HG03103 (cell line): Measurements from ENCODE around the gene CHRM5.

Experiments
- ATAC-seq: cut with Tn5 transposase; IDR thresholded peaks from one replicate; pipeline ENCODE4 v1.9.1; 2021; ENCODE audit warnings: low read depth; ENCODE audit not compliant: unreplicated experiment

CHRM5 gene

GRCh38 chr15:34078900-34079299 lies 110.6 kb downstream of the CHRM5 start:
- ATAC-seq, result no peak

- ATAC-seq, result no peak
These were observed 111.6 kb downstream of the CHRM5 start for GRCh38 chr15:34079904-34080303.

GRCh38 chr15:34084086-34084485 lies 115.8 kb downstream of the CHRM5 start:
- no peak for ATAC-seq

DNA sequence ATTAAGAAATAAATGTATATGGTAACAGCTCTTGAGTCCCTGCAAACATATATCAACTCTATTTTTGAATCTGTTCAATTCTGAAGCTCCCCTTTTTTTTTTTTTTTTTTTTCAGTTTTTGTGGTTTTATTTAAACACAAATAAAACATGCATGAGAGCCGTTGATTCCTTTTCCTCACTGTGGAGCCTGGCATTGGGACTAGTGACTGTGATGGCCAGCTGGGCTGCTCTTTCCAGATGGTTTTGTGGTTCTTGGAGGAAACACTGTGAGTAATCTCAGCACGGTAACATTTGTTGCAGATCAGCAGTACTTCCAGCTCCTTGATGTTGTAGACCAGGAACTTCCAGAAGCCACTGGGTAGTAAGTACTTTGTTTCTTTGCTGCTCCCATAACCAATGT lies 117.4 kb downstream of the CHRM5 start:
- no peak for ATAC-seq

DNA sequence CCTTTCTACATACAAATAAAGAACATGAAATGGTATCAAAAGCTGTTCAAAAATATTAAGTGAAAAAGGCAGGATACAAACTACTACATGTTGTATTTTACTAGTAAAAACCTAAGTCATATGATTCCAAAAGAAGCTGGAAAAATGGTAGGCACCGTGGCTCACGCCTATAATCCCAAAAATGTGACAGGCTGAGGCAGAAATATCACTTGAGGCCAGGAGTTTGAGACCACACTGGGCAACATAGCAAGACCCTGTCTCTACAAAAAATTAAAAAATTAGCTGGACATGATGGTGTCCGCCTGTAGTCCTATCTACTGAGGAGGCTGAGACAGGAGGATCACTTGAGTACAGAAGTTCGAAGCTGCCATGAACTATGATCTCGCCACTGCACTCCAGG lies 131.6 kb downstream of the CHRM5 start:
- no peak for ATAC-seq

GRCh38 chr15:34101366-34102174 lies 133.3 kb downstream of the CHRM5 start, which contains the start of the genes EMC7 and PGBD4:
Gene EMC7, minus strand, starts transcription at chr15:34101862. Its CDS starts 23 bp downstream, at chr15:34101839.
Gene PGBD4, plus strand, starts transcription at chr15:34102083. Its CDS starts 449 bp downstream, at chr15:34102532.
- ATAC-seq, result peak; percentile 95

DNA sequence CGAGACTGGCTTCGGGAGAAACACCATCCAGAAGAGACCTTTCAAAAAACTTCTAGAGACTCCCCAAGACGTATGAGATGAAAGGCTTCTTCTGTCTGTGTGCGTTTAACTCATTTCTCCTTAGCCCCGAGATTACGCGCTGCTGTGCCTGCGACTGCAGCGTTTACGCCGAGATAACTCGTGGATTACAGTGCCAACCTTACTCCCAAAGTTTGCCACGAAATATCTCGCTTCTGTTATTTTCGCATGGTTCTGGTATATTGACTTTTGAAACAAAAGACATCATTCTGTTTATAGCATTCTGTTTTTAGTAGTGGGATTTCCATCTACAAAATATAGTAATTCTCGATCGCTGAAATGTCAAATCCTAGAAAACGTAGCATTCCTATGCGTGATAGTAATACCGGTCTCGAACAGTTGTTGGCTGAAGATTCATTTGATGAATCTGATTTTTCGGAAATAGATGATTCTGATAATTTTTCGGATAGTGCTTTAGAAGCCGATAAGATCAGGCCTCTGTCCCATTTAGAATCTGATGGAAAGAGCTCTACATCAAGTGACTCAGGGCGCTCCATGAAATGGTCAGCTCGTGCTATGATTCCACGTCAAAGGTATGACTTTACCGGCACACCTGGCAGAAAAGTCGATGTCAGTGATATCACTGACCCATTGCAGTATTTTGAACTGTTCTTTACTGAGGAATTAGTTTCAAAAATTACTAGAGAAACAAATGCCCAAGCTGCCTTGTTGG lies 134.1 kb downstream of the CHRM5 start:
- peak; percentile 1 for ATAC-seq

GRCh38 chr15:34106423-34106822 lies 138.1 kb downstream of the CHRM5 start:
- ATAC-seq, result no peak

- ATAC-seq, result no peak
These were observed 139.0 kb downstream of the CHRM5 start for GRCh38 chr15:34107315-34107714.

DNA sequence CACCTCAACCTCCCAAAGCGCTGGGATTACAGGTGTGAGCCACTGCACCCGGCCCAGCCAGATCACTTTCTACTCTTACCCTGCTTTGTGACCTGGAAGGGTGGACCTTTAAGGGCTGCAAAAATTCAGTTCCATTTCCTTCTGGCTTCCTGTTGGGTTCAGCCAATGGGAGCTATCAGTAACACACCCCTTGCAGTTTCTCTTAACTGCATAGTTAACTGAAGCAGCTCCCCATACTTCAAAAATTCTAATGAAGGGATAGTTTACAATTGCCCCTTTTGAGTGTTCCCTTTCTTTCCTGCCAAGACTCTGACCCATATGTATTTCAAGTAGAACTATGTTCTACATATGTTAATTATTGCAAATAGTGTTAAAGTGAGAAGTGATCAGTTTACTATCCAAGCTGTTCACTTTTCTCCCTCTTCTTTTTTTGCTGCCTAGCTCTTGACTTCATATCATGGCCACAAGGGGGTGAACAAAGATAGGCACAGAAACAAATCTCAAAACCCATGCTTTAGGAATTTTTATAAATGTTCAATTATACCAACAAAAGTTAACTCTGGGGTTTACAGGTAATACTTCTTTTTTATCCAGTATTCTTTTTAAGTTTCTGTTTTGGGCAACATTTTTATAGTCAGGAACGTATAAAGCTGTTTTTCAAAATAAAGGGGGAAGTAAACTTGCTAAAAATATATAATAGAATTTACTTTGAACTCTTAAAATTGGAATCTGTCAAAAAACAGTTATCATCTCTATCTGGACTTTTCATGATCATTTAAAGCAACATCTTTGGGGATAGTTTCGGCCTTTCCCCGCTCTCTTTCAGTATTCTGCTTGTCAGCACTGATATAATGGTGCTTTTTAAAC lies 141.7 kb downstream of the CHRM5 start:
- no peak for ATAC-seq

GRCh38 chr15:34111488-34111887 lies 143.2 kb downstream of the CHRM5 start:
- no peak for ATAC-seq

DNA sequence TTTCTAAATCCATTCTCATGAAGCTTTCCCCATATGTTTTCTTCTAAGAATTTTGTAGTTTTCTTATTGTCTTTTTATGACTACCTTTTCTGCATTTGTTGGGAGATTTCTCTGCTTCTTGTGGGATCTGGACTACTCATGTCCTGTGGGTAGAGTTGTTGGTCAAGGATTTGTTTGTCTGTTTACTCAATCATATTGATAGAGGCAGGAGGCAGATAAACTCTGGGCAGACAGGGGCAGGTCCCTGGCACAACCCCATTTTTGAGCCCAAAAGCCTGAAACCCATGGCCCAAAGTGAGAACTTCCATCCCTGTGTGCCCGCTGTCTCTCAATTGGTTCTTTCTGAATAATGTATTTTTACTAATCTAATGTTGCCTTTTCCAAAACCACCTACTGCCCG lies 145.9 kb downstream of the CHRM5 start:
- ATAC-seq, result no peak

DNA sequence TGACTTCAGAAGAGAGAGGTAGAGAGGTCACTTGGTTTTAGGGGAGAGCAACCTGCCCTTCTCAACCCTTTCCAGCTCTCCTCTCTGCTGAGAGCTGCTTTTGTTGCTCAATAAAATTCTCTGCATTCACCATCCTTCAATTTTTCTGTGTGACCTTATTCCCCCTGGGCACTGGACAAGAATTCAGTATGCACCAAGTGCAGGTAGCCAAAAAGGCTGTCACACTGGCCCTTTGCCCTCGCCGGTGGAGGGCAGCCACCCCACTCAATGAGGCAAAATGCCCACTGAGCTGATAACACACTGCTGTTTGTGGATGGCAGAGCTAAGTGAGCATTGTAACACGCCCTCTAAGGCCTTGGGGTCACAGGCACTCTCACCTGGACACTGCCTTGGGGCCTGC lies 146.4 kb downstream of the CHRM5 start:
- ATAC-seq, result no peak

GRCh38 chr15:34116620-34117019 lies 148.3 kb downstream of the CHRM5 start:
- ATAC-seq, result no peak
